ENCODE measurements around the gene SNU13.
"Not testable (repeated sequence)": the region's sequence is repeated elsewhere in the genome, so short reads cannot be mapped to it uniquely, and the experiment has no call there.

Gene SNU13

GRCh38 chr22:41638124-41638523, 50.5 kb downstream of the SNU13 start:
- DNase-seq, result no peak

DNA sequence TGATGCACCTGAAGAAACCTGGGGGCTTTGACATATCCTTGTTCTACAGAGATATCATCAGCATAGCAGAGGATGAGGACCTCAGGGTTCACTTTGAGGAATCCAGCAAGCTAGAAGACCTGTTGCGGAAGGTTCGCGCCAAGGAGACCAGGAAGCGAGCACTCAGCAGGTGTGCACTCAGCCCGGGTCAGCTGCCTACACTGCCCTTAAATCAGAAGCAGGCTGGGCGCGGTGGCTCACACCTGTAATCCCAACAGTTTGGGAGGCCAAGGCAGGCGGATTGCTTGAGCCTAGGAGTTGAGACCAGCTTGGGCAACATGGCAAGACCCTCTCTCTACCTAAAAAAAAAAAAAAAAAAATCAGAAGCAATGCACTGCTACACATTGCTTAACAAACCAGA, 51.0 kb downstream of the SNU13 start:
- not testable (repeated sequence) for DNase-seq

DNA sequence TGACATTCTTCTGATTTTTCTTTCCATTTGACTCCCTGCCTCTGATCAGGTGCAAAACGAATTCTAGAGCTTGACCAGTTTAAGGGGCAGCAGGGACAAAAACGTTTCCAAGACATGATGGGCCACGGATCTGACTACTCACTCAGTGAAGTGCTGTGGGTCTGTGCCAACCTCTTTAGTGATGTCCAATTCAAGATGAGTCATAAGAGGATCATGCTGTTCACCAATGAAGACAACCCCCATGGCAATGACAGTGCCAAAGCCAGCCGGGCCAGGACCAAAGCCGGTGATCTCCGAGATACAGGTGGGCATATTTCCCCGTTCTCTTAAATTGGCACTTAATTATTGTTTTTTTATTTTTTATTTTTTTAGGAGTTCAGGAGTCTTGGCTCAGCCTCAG, 52.2 kb downstream of the SNU13 start:
- DNase-seq, result no peak

- not testable (repeated sequence) for DNase-seq
Measured at GRCh38 chr22:41634610-41635009, 54.1 kb downstream of the SNU13 start.

DNA sequence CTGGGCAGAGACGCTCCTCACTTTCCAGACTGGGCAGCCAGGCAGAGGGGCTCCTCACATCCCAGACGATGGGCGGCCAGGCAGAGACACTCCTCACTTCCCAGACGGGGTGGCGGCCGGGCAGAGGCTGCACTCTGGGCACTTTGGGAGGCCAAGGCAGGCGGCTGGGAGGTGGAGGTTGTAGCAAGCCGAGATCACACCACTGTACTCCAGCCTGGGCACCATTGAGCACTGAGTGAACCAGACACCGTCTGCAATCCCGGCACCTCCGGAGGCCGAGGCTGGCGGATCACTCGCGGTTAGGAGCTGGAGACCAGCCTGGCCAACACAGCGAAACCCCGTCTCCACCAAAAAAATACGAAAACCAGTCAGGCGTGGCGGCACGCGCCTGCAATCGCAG, 57.1 kb downstream of the SNU13 start:
- not testable (repeated sequence) for DNase-seq

GRCh38 chr22:41631115-41631514, 57.6 kb downstream of the SNU13 start:
- DNase-seq, result not testable (repeated sequence)

DNA sequence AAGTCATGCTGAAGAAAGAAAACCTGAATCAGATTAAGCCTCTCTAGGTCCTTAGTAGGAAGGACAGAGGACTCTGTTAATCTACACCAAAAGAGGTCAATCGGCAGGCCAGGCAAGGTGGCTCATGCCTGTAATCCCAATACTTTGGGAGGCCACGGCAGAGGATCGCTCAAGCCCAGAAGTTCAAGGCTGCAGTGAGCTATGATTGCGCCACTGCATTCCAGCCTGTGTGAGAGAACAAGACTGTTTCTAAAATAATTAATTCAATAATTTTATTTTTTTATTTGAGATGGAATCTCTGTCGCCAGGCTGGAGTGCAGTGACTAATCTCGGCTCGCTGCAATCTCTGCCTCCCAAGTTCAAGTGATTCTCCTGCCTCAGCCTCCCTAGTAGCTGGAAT, 63.1 kb downstream of the SNU13 start:
- no peak for DNase-seq
